HT-29 (cell line): ENCODE measurements around the gene CRYM. TPM values are rescaled to one million over a fixed set of nuclear protein-coding genes. Genes with fewer than 3 reads are reported as not detected.
"Not testable (repeated sequence)": the region's sequence is repeated elsewhere in the genome, so short reads cannot be mapped to it uniquely, and the experiment has no call there.

Experiments
- DNase-seq: peaks from one replicate; pipeline ENCODE4 v3.0.0-alpha.2; 2015; ENCODE audit warnings: low spot score
- total RNA-seq: library from RNA; depleted of rRNA; stranded (reverse); fragments of >200 nt; shearing (Covaris generic); gene quantifications from 2 replicates; pipeline ENCODE4 v1.2.3, GENCODE V29; 2014; rRNA removed

The CRYM gene
- total RNA-seq, result 0.61 and 1.8 TPM in 2 replicates

- DNase-seq, result peak; percentile 70
These were observed at the start of gene CRYM for GRCh38 chr16:21277927-21278706. TSS of gene CRYM (minus strand) at chr16:21278290. CDS start at chr16:21278251, 39 bp downstream.

GRCh38 chr16:21327046-21327445 lies 49.0 kb upstream of the CRYM start:
- DNase-seq, result no peak

- no peak for DNase-seq
These were observed 48.4 kb upstream of the CRYM start for GRCh38 chr16:21326459-21326858.

- DNase-seq, result no peak
These were observed 46.2 kb upstream of the CRYM start for GRCh38 chr16:21324267-21324666.

- DNase-seq, result not testable (repeated sequence)
These were observed 44.2 kb upstream of the CRYM start for GRCh38 chr16:21322251-21322650.

- no peak for DNase-seq
These were observed 43.6 kb upstream of the CRYM start for GRCh38 chr16:21321736-21322135.

- no peak for DNase-seq
These were observed 36.2 kb upstream of the CRYM start for GRCh38 chr16:21314339-21314738.

- not testable (repeated sequence) for DNase-seq
These were observed 34.8 kb upstream of the CRYM start for GRCh38 chr16:21312863-21313372.

GRCh38 chr16:21312046-21312445 lies 34.0 kb upstream of the CRYM start:
- not testable (repeated sequence) for DNase-seq

GRCh38 chr16:21306712-21307111 lies 28.6 kb upstream of the CRYM start:
- not testable (repeated sequence) for DNase-seq

GRCh38 chr16:21302898-21303528 lies 24.9 kb upstream of the CRYM start:
- no peak for DNase-seq

- peak; percentile 3 for DNase-seq
These were observed 24.4 kb upstream of the CRYM start for GRCh38 chr16:21302454-21302853.

GRCh38 chr16:21301895-21302291 lies 23.8 kb upstream of the CRYM start:
- peak; percentile 23 for DNase-seq

- peak; percentile 86 for DNase-seq
These were observed 23.2 kb upstream of the CRYM start for GRCh38 chr16:21301168-21301894.

GRCh38 chr16:21300309-21301167 lies 22.4 kb upstream of the CRYM start:
- peak; percentile 99 for DNase-seq

GRCh38 chr16:21289789-21290188 lies 11.7 kb upstream of the CRYM start:
- not testable (repeated sequence) for DNase-seq

GRCh38 chr16:21285314-21285713 lies 7.2 kb upstream of the CRYM start:
- no peak for DNase-seq

GRCh38 chr16:21284414-21284813 lies 6.3 kb upstream of the CRYM start:
- no peak for DNase-seq

GRCh38 chr16:21283521-21284289 lies 5.6 kb upstream of the CRYM start:
- DNase-seq, result no peak

GRCh38 chr16:21281698-21282389 lies 3.8 kb upstream of the CRYM start:
- DNase-seq, result no peak
